T47D (cell line): ENCODE results near the gene ARHGEF37.
A peak's percentile ranks its signal among the peaks of the same experiment; 100 is the strongest.
"Not testable (repeated sequence)": the region's sequence is repeated elsewhere in the genome, so short reads cannot be mapped to it uniquely, and the experiment has no call there.

Experiments
- DNase-seq, 2 experiments: peaks; one replicate each; pipeline versions ENCODE4 v3.0.0 to v3.0.0-alpha.2; 2011 to 2012; ENCODE audit warnings: low read depth in 1 of 2, low spot score in 1 of 2
- JUND ChIP-seq: IDR thresholded peaks from 2 replicates; pipeline ENCODE4 v1.6.1; 2012; ENCODE audit warnings: low read depth
- in situ Hi-C: cut with HindIII; loops from 2 replicates; pipeline ENCODE4 v1.10.0; 2016; ENCODE audit warnings: low sequenced_read_pairs, low pct_unique_long_range_greater_than_20kb

ARHGEF37 gene

DNA sequence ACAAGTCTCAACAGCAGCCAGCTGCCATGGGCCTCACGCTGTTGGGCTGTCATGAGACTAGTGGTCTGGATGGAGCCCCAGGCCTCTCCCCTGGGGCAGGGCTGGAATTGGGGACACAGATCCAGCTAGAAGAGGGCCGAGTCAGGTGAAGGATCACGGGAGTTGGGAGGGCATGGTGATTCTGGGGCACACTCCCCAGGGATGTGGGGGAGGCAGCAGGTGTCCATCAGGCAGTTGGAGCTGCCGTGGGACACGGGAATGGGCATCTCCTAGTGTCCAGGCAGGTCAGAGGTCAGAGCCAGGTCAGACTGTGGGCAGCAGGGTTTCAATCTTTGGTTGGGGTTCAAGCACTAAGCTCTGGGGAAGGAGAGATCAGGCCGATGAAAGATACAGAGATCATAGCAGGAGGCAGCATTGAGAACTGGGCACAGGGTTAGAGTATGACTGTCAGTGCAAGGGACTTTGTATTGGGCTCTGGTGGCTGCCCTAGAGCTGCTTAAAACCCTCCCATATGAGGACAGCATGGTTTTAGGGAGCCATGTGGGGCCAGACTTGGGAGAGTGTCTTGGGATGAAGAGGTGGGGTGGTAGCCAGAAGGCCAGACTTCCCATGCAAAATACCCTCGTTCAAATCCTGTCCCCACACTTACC is 59.2 kb downstream of the ARHGEF37 start:
- no peak for DNase-seq
- in situ Hi-C loops = no loop called here
- no peak for TF ChIP-seq JUND

DNA sequence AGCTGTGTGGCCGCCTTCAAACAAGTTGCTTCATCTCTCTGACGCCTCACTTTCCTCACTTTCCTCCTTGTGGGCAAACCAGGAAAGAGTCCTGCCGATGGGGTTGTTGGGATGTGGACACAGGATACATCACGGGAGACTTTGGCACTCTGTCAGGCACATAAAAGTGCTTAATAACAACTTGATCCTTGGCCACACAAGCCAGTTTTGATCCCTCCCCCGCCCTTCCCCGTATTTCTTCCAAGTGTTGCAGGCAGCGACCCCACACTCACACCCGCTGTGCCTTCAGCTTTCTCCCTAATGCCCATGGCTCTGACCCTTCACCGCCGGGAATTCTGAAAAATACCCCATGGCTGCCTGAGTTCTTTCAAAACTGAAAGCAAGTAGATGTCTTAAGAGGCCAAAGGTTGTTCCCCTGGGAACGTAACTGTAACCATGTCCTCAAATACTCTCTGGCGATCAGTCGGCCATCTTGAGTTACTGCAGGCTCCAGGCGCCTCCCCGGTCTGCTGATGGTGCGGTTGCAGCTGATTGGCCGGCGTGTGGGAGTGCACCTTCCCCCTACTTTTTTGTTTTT is 59.8 kb downstream of the ARHGEF37 start:
- in situ Hi-C loops = no loop called here
- peak in 1 of 2 experiments; percentile 41 for DNase-seq
- no peak for TF ChIP-seq JUND

DNA sequence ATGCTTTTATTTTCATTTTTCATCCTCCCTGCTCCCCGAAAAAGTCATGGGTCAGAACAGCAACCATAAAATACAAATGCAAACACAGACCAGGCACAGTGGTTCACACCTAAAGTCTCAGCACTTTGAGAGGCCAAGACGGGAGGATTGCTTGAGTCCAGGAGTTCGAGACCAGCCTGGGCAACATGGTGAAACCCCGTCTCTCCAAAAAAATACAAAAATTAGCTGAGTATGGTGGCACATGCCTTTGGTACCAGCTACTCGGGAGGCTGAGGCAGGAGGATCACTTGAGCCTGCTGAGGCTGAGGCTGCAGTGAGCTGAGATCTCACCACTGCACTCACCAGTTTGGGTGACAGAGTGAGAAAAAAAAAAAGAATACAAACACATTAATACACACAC is 60.3 kb downstream of the ARHGEF37 start:
- no peak for DNase-seq
- in situ Hi-C loops = no loop called here
- TF ChIP-seq JUND = no peak

DNA sequence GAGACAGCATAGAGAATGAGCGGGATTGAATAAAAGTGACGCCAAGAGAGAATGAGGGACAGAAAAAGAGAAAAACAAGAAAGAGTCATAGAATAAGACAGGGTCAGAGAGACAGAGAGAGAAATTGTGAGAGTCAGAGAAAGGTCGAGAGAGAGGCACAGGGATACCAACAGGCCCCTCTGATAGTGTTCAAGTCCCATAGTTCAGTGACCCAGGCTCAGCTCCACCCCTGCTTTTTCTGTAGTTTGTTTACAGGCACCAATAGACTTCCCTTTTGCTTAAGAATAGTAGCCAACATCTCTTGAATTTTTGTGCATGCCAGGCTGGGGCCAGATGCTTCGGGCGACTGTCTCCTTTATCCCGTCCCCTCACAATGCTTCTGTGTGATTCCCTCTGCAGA is 62.5 kb downstream of the ARHGEF37 start:
- in situ Hi-C loops = no loop called here
- TF ChIP-seq JUND = no peak
- no peak for DNase-seq

DNA sequence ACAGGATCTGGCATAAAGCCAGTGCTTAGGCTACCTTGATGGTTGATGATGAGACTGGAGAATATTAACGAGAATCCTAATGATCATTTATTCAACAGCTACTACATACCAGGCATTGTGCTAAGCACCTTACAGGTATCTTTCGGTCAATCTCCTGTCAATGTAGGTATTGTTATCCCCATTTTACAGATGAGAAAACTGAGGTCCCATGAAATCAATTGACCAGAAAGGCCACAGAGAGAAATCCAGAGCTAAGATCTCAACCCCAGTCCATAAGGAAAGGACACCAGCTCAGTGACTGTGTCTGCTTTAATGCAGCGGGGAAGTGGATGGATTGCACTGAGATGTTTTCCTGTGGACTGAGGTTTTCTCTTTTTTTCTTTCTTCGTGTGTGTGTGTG is 63.3 kb downstream of the ARHGEF37 start:
- in situ Hi-C loops = no loop called here
- DNase-seq = no peak
- TF ChIP-seq JUND = no peak

DNA sequence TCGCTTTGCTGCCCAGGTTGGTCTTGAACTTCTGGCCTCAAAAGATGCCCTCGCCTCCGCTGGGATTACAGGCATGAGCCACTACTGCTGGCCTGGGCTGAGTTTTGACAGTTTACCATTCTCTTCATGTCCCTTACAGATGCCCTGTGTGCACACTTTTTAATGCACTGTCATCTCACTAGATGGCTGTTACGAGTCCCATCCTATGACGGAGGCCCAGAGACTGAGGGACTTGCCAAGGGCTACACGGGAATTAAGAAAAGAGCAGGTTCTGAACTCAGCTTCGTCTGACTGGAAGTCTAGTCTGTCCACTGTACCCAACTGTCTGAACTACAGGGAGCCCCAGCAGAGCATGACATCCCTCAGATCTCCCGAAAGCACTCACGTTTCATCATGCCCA is 63.9 kb downstream of the ARHGEF37 start:
- in situ Hi-C loops = no loop called here
- peak in 1 of 2 experiments; percentile 51 for DNase-seq
- TF ChIP-seq JUND = no peak

DNA sequence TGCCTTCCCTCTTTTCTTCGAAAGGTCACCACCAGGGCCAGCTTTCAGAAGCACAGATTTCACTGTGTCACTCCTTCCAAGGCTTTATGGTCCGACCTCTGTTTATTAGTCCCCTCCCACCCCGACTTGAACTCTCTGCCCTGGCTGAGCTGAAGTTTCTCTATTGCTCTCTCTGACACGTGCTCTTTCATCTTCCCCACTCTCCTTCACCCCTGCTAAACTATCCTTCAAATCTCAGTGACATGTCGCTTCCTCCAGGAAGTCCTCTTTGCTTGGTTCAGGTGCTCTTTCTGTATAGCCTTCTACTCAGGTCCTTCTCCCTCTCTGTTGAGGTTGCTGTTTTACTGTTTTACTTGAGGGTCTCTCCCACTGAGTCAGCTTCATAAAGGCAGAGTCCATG is 64.4 kb downstream of the ARHGEF37 start:
- in situ Hi-C loops = no loop called here
- TF ChIP-seq JUND = no peak
- DNase-seq = no peak

DNA sequence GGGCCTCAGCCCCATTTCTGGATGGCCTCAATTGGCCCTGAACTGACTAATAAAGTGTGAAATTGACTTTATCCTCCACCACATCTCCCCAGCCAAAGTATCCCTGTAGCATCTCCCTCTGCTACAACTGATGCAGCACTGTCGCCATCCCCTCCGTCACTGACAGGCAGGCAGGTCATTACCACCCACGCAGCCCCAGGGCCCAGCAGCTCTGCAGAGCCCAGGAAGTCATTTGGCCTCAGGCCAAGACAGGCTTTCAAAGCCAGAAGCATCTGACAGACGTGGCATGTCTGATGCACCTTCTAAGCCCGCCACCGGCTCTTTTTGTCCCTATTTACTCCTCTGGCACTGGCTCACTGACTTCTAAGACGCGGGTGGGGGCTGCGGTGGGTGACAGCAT is 65.3 kb downstream of the ARHGEF37 start:
- no peak for DNase-seq
- in situ Hi-C loops = no loop called here
- TF ChIP-seq JUND = no peak

DNA sequence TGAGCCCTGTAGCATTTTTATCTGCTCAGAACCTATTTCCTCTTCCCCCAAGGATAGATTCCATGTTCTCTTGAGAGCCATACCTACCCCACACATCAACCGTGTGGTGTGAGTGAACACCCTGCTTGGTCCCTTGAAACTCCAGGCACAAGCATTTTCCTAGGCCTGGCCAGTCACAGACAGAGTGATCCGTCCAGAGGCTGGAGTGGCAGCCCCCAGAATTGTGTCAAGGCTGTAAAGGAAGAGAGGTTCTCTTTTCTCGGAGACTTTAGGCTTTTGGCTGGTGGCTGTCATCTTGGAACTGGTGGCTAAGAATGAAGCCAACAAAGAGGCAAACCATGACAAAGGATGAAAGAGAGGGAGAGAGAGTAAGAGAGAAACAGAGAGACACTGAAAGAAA is 66.0 kb downstream of the ARHGEF37 start:
- in situ Hi-C loops = no loop called here
- TF ChIP-seq JUND = no peak
- DNase-seq = no peak

DNA sequence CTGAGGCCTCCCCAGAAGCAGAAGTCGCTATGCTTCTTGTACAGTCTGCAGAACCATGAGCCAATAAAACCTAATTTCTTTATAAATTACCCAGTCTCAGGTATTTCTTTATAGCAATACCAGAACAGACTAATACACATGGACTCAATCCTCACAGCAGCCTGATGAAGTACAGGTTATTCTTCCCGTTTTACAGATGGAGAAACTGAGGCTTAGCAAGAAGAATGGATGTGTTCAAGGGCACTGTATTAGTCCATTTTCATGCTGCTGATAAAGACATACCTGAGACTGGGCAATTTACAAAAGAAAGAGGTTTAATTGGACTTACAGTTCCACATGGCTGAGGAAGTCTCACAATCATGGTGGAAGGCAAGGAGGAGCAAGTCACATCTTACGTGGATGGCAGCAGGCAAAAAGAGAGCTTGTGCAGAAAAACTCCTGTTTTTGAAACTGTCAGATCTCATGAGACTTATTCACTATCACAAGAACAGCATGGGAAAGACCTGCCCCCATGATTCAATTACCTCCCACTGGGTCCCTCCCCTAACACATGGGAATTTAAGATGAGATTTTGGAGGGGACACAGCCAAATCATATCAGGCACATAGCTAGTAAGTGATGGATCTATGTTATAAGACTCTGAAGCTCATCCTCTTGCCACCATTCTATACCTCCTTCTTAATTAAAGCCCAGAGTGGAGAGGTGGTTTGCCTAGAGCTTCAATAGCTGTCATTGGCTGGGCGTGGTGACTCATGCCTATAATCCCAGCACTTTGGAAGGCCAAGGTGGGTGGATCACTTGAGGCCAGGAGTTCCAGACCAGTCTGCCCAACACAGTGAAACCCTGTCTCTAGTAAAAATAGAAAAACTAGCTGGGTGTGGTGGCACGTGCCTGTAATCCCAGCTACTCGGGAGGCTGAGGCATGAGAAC is 67.4 kb downstream of the ARHGEF37 start:
- DNase-seq, in situ Hi-C loops: not testable (repeated sequence)

DNA sequence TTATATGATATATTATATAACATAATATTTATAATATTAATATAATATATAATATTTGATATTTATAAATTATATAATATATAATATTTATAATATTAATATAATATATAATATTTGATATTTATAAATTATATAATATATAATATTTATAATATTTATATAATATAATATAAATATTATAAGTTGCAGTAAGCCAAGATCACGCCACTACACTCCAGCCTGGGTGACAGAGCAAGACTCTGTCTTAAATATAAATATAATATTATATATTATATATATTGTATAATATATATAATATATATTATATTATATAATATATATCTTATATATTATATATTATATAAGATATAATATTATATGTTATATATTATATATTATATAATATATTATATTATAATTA is 68.4 kb downstream of the ARHGEF37 start:
- in situ Hi-C loops, DNase-seq: not testable (repeated sequence)

DNA sequence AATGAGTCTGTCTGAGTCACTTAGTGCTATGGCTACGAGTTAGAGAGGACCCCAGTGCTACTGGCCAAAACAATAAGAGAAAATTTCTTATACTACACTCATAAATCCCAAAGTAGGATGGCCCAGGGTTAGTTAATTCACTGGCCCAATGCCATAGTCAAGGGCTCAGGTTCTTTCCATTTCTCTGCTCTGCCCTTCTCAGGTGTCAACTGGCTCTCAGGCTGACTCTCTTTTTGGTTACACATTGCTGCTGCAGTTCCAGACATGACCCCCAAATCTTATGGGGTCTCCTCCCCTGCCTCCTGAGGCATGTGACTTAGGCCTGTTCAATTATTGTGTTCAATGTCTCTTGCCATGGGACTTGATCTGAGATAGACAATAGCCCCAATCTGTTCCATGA is 70.4 kb downstream of the ARHGEF37 start:
- DNase-seq = no peak
- in situ Hi-C loops = no loop called here
- TF ChIP-seq JUND = no peak

DNA sequence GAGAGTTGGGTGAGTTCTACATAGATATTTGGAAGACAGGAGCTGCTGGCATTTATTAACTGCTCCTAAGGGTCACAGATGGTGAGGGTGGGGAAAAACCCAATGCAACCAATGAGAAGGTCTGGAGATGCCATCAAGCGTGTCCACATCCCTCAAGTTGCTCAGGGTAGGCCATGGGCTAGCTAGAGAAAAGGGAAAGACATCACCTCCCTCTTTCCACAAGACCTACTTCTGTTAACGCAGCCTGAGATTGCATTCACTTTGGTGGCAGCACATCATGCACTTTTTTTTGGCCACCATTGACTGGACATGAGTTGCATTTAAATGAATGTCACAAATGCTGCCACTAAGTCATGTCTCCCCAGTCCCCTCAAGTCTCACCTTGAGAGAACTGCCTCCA is 71.4 kb downstream of the ARHGEF37 start:
- DNase-seq = no peak
- in situ Hi-C loops = no loop called here
- no peak for TF ChIP-seq JUND

DNA sequence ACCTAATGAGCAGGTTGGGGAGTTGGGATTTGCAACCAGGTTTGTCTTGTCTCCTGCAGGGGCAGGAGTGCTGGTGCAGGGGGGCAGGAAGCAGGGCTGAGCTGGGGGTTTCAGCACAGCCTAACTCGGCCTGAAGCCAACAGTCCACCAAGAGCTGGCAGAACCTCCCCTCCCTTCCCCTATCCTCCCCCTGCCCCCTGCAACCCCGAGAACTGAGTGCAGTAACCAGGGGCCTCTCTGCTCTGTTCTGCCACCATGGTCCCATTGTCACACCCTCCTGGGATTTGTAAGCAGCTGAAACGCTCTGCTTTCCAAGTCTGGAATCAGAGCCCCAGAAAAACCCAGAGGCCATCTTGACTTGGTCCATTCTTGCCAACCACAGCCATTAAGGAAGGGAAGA is 72.9 kb downstream of the ARHGEF37 start:
- in situ Hi-C loops = no loop called here
- TF ChIP-seq JUND = no peak
- DNase-seq = no peak
